CD4-positive, alpha-beta T cell (primary cell): ENCODE measurements around the gene TCF12. TPM values are rescaled to one million over a fixed set of nuclear protein-coding genes. Genes with fewer than 3 reads are reported as not detected.

ENCODE experiments used
- ATAC-seq: fragments of 200-7000 bp; cut with Tn5 transposase; one replicate; pipeline ENCODE4 v1.10.0; 2022; ENCODE audit warnings: mild to moderate bottlenecking; ENCODE audit not compliant: poor library complexity
- CTCF ChIA-PET: fragments of 350-600 bp; sonication (Branson Sonifier 250); formaldehyde crosslinking; loops from one replicate; lab custom pipeline; 2021; ENCODE audit warnings: antibody characterized with exemption, inconsistent platforms; lab: Charles Lee
- POLR2A ChIA-PET: fragments of 350-600 bp; sonication (Branson Sonifier 250); formaldehyde crosslinking; loops from one replicate; lab custom pipeline; 2021; ENCODE audit warnings: antibody characterized with exemption, inconsistent platforms; lab: Charles Lee
- DNase-seq, 14 experiments: peaks; one replicate each; pipeline ENCODE4 v3.0.0-alpha.2; 2013 to 2020; ENCODE audit warnings: mixed read lengths in 2 of 14
- H3K27ac ChIP-seq, 2 donors: one replicate each; pipeline versions ENCODE4 v1.5.1 to v1.7.0; 2013; ENCODE audit warnings: low read length in 2 of 2, low read depth in 1 of 2, mild to moderate bottlenecking in 1 of 2
- H3K27me3 ChIP-seq, 2 experiments: 1 replicate in 1 of 2; 2 replicates in 1 of 2; pipeline versions ENCODE4 v1.6.1 to v1.7.0; 2013; ENCODE audit warnings: low read length in 2 of 2, control low read depth in 1 of 2, mild to moderate bottlenecking in 1 of 2, moderate library complexity in 1 of 2; ENCODE audit not compliant: insufficient read depth in 2 of 2, control insufficient read depth in 1 of 2
- H3K36me3 ChIP-seq: one replicate; pipeline ENCODE4 v1.6.1; 2013; ENCODE audit warnings: low read length, control low read depth; ENCODE audit not compliant: insufficient read depth
- H3K4me1 ChIP-seq: one replicate; pipeline ENCODE4 v1.6.1; 2013; ENCODE audit warnings: low read length, control low read depth; ENCODE audit not compliant: insufficient read depth
- H3K4me3 ChIP-seq: one replicate; pipeline ENCODE4 v1.5.1; 2013; ENCODE audit warnings: mild to moderate bottlenecking, low read length, moderate library complexity
- H3K9me3 ChIP-seq, 2 experiments: 1 replicate in 1 of 2; 2 replicates in 1 of 2; pipeline versions ENCODE4 v1.6.1 to v1.7.0; 2013; ENCODE audit warnings: low read length in 2 of 2, mild to moderate bottlenecking in 2 of 2, control low read depth in 1 of 2, moderate library complexity in 1 of 2; ENCODE audit not compliant: control insufficient read depth in 1 of 2, insufficient read depth in 1 of 2
- H3K27ac Mint-ChIP-seq: one replicate; pipeline ENCODE4 v1.8.0; 2020; ENCODE audit warnings: mixed read lengths
- H3K27me3 Mint-ChIP-seq: one replicate; pipeline ENCODE4 v1.8.0; 2021; ENCODE audit warnings: mixed read lengths
- H3K36me3 Mint-ChIP-seq: one replicate; pipeline ENCODE4 v1.8.0; 2021; ENCODE audit warnings: low read depth, mixed read lengths
- H3K4me1 Mint-ChIP-seq: one replicate; pipeline ENCODE4 v1.8.0; 2021; ENCODE audit warnings: low read depth, mixed read lengths
- H3K4me3 Mint-ChIP-seq: one replicate; pipeline ENCODE4 v1.8.0; 2020; ENCODE audit warnings: mild to moderate bottlenecking, mixed read lengths
- H3K9me3 Mint-ChIP-seq: one replicate; pipeline ENCODE4 v1.8.0; 2020; ENCODE audit warnings: mixed read lengths
- intact Hi-C, 2 experiments: fragments of 100-400 bp; cut with DNase I in 1 of 2; cut with micrococcal nuclease in 1 of 2; formaldehyde crosslinking; loops; one replicate each; pipeline versions ENCODE4 v1.15.1 to v1.9.0; 2023 to 2025; cut with DNase I, micrococcal nuclease
- total RNA-seq, 174 experiments: library from RNA in 2 of 174; stranded (reverse) in 2 of 174; gene quantifications; one replicate each; pipeline ENCODE4 v1.2.3 and lab custom pipeline; 2021 to 2026
- TF ChIP-seq, protein P1 (sequence below): fragments of 200-600 bp; IDR thresholded peaks from one replicate; pipeline ENCODE4 v1.8.0; 2022; ENCODE audit warnings: antibody characterized with exemption, mild to moderate bottlenecking

The TCF12 gene
- total RNA-seq, 2 experiments from 2014 or later: 54.0 TPM

DNA sequence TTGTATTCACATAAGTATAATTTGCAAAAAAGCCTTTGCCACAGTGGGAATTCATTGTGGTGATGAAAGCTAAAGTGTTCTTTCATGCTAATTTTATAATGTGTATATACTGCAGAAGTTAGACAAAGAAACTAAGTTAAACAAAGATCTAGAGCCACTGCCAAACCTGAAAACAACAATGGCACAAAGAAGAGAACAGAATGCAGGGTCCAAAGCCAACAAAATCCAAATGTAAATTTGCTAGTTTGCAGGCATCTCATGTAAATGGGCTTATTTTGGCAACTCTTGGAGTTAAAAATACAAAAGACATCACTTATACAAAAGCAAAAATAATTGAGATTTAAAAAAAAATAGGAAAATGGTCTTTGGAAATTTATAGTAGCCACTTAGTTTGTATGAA, 123.0 kb downstream of the TCF12 start:
- ATAC-seq (no peak), DNase-seq (no peak)
- no peak overlapping the region for H3K27ac ChIP-seq
- Mint-ChIP-seq H3K27ac (no peak overlapping the region), H3K4me1 (peaks cover 82% of the 10 kb centered on the region), H3K36me3 (no peaks in the 10 kb centered on the region), H3K4me3 (no peak overlapping the region), H3K27me3 (no peaks in the 10 kb centered on the region), H3K9me3 (no peaks in the 10 kb centered on the region)
- H3K9me3 ChIP-seq: no peaks in the 10 kb centered on the region
- no peaks in the 10 kb centered on the region for H3K27me3 ChIP-seq
- ChIA-PET POLR2A (no interaction called here), CTCF (interaction anchor here (1.5 kb wide), 1 partner anchor 11 kb away, joined by 3 read pairs; no protein-coding TSS in a partner anchor)
- H3K36me3 ChIP-seq: no peaks in the 10 kb centered on the region
- no peak overlapping the region for H3K4me3 ChIP-seq
- peaks cover 7% of the 10 kb centered on the region for H3K4me1 ChIP-seq
- TF ChIP-seq, protein P1, sequence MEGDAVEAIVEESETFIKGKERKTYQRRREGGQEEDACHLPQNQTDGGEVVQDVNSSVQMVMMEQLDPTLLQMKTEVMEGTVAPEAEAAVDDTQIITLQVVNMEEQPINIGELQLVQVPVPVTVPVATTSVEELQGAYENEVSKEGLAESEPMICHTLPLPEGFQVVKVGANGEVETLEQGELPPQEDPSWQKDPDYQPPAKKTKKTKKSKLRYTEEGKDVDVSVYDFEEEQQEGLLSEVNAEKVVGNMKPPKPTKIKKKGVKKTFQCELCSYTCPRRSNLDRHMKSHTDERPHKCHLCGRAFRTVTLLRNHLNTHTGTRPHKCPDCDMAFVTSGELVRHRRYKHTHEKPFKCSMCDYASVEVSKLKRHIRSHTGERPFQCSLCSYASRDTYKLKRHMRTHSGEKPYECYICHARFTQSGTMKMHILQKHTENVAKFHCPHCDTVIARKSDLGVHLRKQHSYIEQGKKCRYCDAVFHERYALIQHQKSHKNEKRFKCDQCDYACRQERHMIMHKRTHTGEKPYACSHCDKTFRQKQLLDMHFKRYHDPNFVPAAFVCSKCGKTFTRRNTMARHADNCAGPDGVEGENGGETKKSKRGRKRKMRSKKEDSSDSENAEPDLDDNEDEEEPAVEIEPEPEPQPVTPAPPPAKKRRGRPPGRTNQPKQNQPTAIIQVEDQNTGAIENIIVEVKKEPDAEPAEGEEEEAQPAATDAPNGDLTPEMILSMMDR: no peak
- intact Hi-C loops: no loop called here

DNA sequence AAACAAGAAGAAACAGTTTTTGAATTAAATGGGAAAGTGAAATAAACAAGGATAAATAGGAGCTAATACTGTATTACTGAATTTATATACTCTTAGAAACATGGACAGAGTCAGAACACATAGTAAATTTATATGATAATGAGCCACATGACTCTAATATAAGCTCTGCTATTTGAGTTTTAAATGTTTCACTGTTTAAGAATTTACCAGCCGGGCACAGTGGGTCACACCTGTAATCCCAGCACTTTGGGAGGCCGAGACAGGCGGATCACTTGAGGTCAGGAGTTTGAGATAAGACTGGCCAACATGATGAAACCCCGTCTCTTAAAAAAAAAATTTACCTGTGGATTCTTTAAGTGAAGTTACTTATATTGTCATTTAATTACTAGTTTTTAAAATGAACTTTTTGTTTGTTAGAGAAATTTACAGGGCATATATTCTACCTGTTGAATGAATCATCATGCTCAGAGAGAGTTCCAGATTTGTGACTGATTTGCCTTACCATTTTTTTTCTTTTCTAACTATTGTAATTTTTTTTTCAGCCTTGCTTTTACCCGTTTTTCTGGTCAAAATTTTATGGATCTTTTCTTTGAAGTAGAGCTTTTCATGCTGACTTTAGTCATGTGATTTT, 125.7 kb downstream of the TCF12 start:
- intact Hi-C loops: no loop called here
- CTCF ChIA-PET: no interaction called here

DNA sequence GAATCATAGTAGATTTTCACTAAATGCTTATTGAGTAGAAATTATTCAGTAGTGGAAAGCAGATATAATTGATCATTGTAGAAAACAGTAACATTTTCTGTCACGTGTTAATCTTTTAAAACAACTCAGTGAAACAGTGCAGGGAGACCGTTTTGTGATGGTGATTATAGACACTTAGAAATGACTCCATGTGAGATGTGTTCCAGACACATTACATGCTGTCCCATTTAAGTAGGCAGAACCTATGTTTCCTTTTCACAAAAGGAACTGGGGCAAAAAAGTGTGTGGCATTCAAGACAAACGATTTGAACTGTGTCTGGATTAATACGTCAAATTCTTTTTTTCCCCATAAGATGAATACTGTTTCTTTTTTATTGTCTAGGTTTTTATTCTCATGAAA, 126.5 kb downstream of the TCF12 start:
- CTCF ChIA-PET: no interaction called here
- Histone ChIP-seq H3K4me1 (no peaks in the 10 kb centered on the region), H3K4me3 (no peak overlapping the region), H3K36me3 (no peaks in the 10 kb centered on the region), H3K9me3 (no peaks in the 10 kb centered on the region), H3K27me3 (no peaks in the 10 kb centered on the region), H3K27ac (no peak overlapping the region)
- H3K4me1 Mint-ChIP-seq: peaks cover 68% of the 10 kb centered on the region
- TF ChIP-seq, protein P1: no peak
- DNase-seq: no peak
- no peak overlapping the region for H3K4me3 Mint-ChIP-seq
- peaks cover 9% of the 10 kb centered on the region for H3K36me3 Mint-ChIP-seq
- no peaks in the 10 kb centered on the region for H3K9me3 Mint-ChIP-seq
- no peak for ATAC-seq
- POLR2A ChIA-PET: no interaction called here
- H3K27me3 Mint-ChIP-seq: no peaks in the 10 kb centered on the region
- intact Hi-C loops: no loop called here
- H3K27ac Mint-ChIP-seq: no peak overlapping the region

More for the DNA sequence above, 125.7 kb downstream of the TCF12 start:
- H3K9me3 Mint-ChIP-seq: no peaks in the 10 kb centered on the region
- DNase-seq (no peak), ATAC-seq (no peak)
- Histone ChIP-seq H3K36me3 (no peaks in the 10 kb centered on the region), H3K9me3 (no peaks in the 10 kb centered on the region), H3K4me3 (no peak overlapping the region), H3K27ac (no peak overlapping the region), H3K4me1 (no peaks in the 10 kb centered on the region), H3K27me3 (no peaks in the 10 kb centered on the region)
- no peaks in the 10 kb centered on the region for H3K27me3 Mint-ChIP-seq
- no peak overlapping the region for H3K27ac Mint-ChIP-seq
- POLR2A ChIA-PET: interaction anchor here (0.6 kb wide), 1 partner anchor 312 kb away, joined by 3 read pairs; no protein-coding TSS in a partner anchor
- H3K4me3 Mint-ChIP-seq: no peak overlapping the region
- peaks cover 5% of the 10 kb centered on the region for H3K36me3 Mint-ChIP-seq
- peaks cover 69% of the 10 kb centered on the region for H3K4me1 Mint-ChIP-seq
- TF ChIP-seq, protein P1: no peak
